HFFc6 (cell line): Measurements from ENCODE around the gene SLC38A10. TPM values are rescaled to one million over a fixed set of nuclear protein-coding genes. Genes with fewer than 3 reads are reported as not detected.

ENCODE experiments used
- DNase-seq: peaks from one replicate; pipeline ENCODE4 v3.0.0-alpha.2; 2018
- H3K27ac Mint-ChIP-seq: 2 replicates; pipeline ENCODE4 v1.8.0; 2020; ENCODE audit warnings: mild to moderate bottlenecking, mixed read lengths
- H3K27me3 Mint-ChIP-seq: 2 replicates; pipeline ENCODE4 v1.8.0; 2021; ENCODE audit warnings: mild to moderate bottlenecking, moderate library complexity, mixed read lengths; ENCODE audit not compliant: insufficient read depth
- H3K36me3 Mint-ChIP-seq: 2 replicates; pipeline ENCODE4 v1.8.0; 2021; ENCODE audit warnings: low read depth, mixed read lengths
- H3K4me1 Mint-ChIP-seq: 2 replicates; pipeline ENCODE4 v1.8.0; 2020; ENCODE audit warnings: low read depth, mixed read lengths
- H3K4me3 Mint-ChIP-seq: 2 replicates; pipeline ENCODE4 v1.8.0; 2020; ENCODE audit warnings: mild to moderate bottlenecking, moderate library complexity, mixed read lengths
- H3K9me3 Mint-ChIP-seq: 2 replicates; pipeline ENCODE4 v1.8.0; 2020; ENCODE audit warnings: mild to moderate bottlenecking, mixed read lengths
- CTCF ChIP-seq: fragments of 200-600 bp; sonication (generic); IDR thresholded peaks from 2 replicates; pipeline ENCODE4 v1.5.0; 2021; ENCODE audit warnings: antibody characterized with exemption, mild to moderate bottlenecking
- total RNA-seq, 6 experiments: library from RNA; stranded (reverse); fragmentation: NEBNext Ultra II Directional; extraction: Animal tissue kit (Norgen Biotek cat#: 25700); gene quantifications; 2 replicates in 1 of 6; 3 replicates in 5 of 6; pipeline ENCODE4 v1.2.3, GENCODE V29; 2021

The SLC38A10 gene
- total RNA-seq, 6 experiments from 2014 or later, result 71.2 to 88.3 (median 72.2) TPM

GRCh38 chr17:81315885-81316391 is 20.8 kb upstream of the SLC38A10 start:
- Mint-ChIP-seq H3K27me3 (peaks cover 5% of the 10 kb centered on the region), H3K4me3 (no peak overlapping the region), H3K36me3 (no peaks in the 10 kb centered on the region), H3K9me3 (no peaks in the 10 kb centered on the region), H3K27ac (no peak overlapping the region), H3K4me1 (no peaks in the 10 kb centered on the region)
- no peak for TF ChIP-seq CTCF
- DNase-seq, result no peak

GRCh38 chr17:81315129-81315884 is 20.2 kb upstream of the SLC38A10 start:
- Mint-ChIP-seq H3K27me3 (peaks cover 5% of the 10 kb centered on the region), H3K4me1 (no peaks in the 10 kb centered on the region), H3K36me3 (no peaks in the 10 kb centered on the region), H3K27ac (no peak overlapping the region), H3K9me3 (no peaks in the 10 kb centered on the region), H3K4me3 (no peak overlapping the region)
- DNase-seq, result no peak
- TF ChIP-seq CTCF, result no peak

- no peak for DNase-seq
- Mint-ChIP-seq H3K4me1 (peaks cover under 1% of the 10 kb centered on the region), H3K27ac (no peak overlapping the region), H3K27me3 (peaks cover 5% of the 10 kb centered on the region), H3K4me3 (no peak overlapping the region), H3K9me3 (no peaks in the 10 kb centered on the region), H3K36me3 (no peaks in the 10 kb centered on the region)
- no peak for TF ChIP-seq CTCF
These were observed 19.4 kb upstream of the SLC38A10 start for GRCh38 chr17:81314398-81315081.

- no peak for TF ChIP-seq CTCF
- Mint-ChIP-seq H3K9me3 (no peaks in the 10 kb centered on the region), H3K4me3 (no peak overlapping the region), H3K36me3 (no peaks in the 10 kb centered on the region), H3K4me1 (peaks cover 7% of the 10 kb centered on the region), H3K27me3 (peaks cover 5% of the 10 kb centered on the region), H3K27ac (no peak overlapping the region)
- no peak for DNase-seq
These were observed 18.8 kb upstream of the SLC38A10 start for GRCh38 chr17:81313776-81314397.

GRCh38 chr17:81312624-81313325 is 17.7 kb upstream of the SLC38A10 start:
- Mint-ChIP-seq H3K9me3 (no peaks in the 10 kb centered on the region), H3K4me1 (peaks cover 10% of the 10 kb centered on the region), H3K4me3 (no peak overlapping the region), H3K27me3 (peaks cover 5% of the 10 kb centered on the region), H3K36me3 (no peaks in the 10 kb centered on the region), H3K27ac (no peak overlapping the region)
- no peak for TF ChIP-seq CTCF
- DNase-seq, result no peak
